ENCODE measurements around the gene DLX1. TPM values are rescaled to one million over a fixed set of nuclear protein-coding genes. Genes with fewer than 3 reads are reported as not detected.

DLX1 gene
- polyA plus RNA-seq, 3 donors = 0.05 TPM; not detected in 2

- Mint-ChIP-seq H3K27ac (peak overlapping the region in 1 of 7 donors; percentile 14), H3K4me3 (peak overlapping the region; percentile 62 to 91), H3K4me1 (peaks cover 77% of the 10 kb centered on the region), H3K36me3 (peaks cover 18 to 32% of the 10 kb centered on the region in 2 donors), H3K9me3 (peaks cover 0 to 75% (median 48%) of the 10 kb centered on the region in 7 donors), H3K27me3 (ENCODE audit: low read depth in 3 of 3) (peaks cover 95 to 98% (median 96%) of the 10 kb centered on the region in 3 donors)
- Histone ChIP-seq H4K20me1 (ENCODE audit: insufficient read depth, low read length) (peaks cover 21% of the 10 kb centered on the region), H3K36me3 (replicated peaks in 1 of 2; ENCODE audit: control insufficient read depth in 1 of 2, insufficient read depth in 2 of 2, low read length in 2 of 2) (no peaks in the 10 kb centered on the region), H3K4me2 (replicated peaks; ENCODE audit: extremely low read depth, low read length, poor library complexity, severe bottlenecking) (peak overlapping the region; percentile 98), H3K4me1 (ENCODE audit: control insufficient read depth in 1 of 2, insufficient read depth in 2 of 2, low read length in 2 of 2) (peaks cover 73 to 77% of the 10 kb centered on the region in 2 donors), H3K9me3 (replicated peaks in 1 of 2; ENCODE audit: control insufficient read depth in 1 of 2, insufficient read depth in 1 of 2, low read length in 2 of 2) (peaks cover 20 to 63% of the 10 kb centered on the region in 2 donors), H3K27me3 (ENCODE audit: control insufficient read depth in 2 of 2, insufficient read depth in 2 of 2, low read length in 2 of 2) (peaks cover 82 to 99% of the 10 kb centered on the region in 2 donors), H3K79me2 (ENCODE audit: insufficient read depth, low read length) (no peaks in the 10 kb centered on the region), H3K9ac (ENCODE audit: insufficient read depth, low read length, poor library complexity, severe bottlenecking) (no peak overlapping the region), H2AFZ (ENCODE audit: insufficient read depth, low read depth, low read length, poor library complexity, severe bottlenecking) (no peak overlapping the region), H3K27ac (ENCODE audit: low read depth in 1 of 2, low read length in 2 of 2) (no peak overlapping the region), H3K4me3 (replicated peaks in 1 of 3; ENCODE audit: low read depth in 2 of 3, low read length in 3 of 3) (peak overlapping the region in 1 of 3 experiments; percentile 81)
- intact Hi-C loops (cut with micrococcal nuclease) = no loop called here
- 6% methylated on average over 33 of the region's 42 CpGs for WGBS (ENCODE audit: insufficient coverage)
- TF ChIP-seq, protein P1, sequence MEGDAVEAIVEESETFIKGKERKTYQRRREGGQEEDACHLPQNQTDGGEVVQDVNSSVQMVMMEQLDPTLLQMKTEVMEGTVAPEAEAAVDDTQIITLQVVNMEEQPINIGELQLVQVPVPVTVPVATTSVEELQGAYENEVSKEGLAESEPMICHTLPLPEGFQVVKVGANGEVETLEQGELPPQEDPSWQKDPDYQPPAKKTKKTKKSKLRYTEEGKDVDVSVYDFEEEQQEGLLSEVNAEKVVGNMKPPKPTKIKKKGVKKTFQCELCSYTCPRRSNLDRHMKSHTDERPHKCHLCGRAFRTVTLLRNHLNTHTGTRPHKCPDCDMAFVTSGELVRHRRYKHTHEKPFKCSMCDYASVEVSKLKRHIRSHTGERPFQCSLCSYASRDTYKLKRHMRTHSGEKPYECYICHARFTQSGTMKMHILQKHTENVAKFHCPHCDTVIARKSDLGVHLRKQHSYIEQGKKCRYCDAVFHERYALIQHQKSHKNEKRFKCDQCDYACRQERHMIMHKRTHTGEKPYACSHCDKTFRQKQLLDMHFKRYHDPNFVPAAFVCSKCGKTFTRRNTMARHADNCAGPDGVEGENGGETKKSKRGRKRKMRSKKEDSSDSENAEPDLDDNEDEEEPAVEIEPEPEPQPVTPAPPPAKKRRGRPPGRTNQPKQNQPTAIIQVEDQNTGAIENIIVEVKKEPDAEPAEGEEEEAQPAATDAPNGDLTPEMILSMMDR (IDR thresholded peaks at IDR 0.05) = no peak
- peak in 1 of 3 donors; percentile 34 for DNase-seq
Observed at GRCh38 chr2:172082944-172083627, 2.2 kb upstream of the DLX1 start.

- intact Hi-C loops (cut with micrococcal nuclease) = loop anchor here in 1 of 2 donors (2.0 kb wide), 1 partner anchor 19 kb away; the partner anchor contains the start of gene DLX2
Observed at GRCh38 chr2:172083628-172084394, 1.5 kb upstream of the DLX1 start.

More at GRCh38 chr2:172083628-172084394, 1.5 kb upstream of the DLX1 start:
- peaks cover 20 to 70% of the 10 kb centered on the region in 2 donors for H3K9me3 ChIP-seq (replicated peaks in 1 of 2; ENCODE audit: control insufficient read depth in 1 of 2, insufficient read depth in 1 of 2, low read length in 2 of 2)
- peak overlapping the region; percentile 80 for H2AFZ ChIP-seq (ENCODE audit: insufficient read depth, low read depth, low read length, poor library complexity, severe bottlenecking)
- H3K36me3 ChIP-seq (replicated peaks in 1 of 2; ENCODE audit: control insufficient read depth in 1 of 2, insufficient read depth in 2 of 2, low read length in 2 of 2) = no peaks in the 10 kb centered on the region
- Mint-ChIP-seq H3K27ac (peak overlapping the region in 2 of 7 donors; percentile 6 to 11), H3K4me1 (peaks cover 84% of the 10 kb centered on the region), H3K27me3 (ENCODE audit: low read depth in 3 of 3) (peaks cover 97 to 100% (median 99%) of the 10 kb centered on the region in 3 donors), H3K4me3 (peak overlapping the region; percentile 82 to 91), H3K9me3 (peaks cover 0 to 82% (median 55%) of the 10 kb centered on the region in 7 donors), H3K36me3 (peaks cover 24 to 39% of the 10 kb centered on the region in 2 donors)
- peak overlapping the region; percentile 38 for H3K9ac ChIP-seq (ENCODE audit: insufficient read depth, low read length, poor library complexity, severe bottlenecking)
- DNase-seq = peak in 1 of 3 donors; percentile 23
- 5% methylated on average over 8 of the region's 23 CpGs for WGBS (ENCODE audit: insufficient coverage)
- no peak overlapping the region for H3K27ac ChIP-seq (ENCODE audit: low read depth in 1 of 2, low read length in 2 of 2)
- TF ChIP-seq, protein P1 (IDR thresholded peaks at IDR 0.05) = no peak
- H3K4me3 ChIP-seq (replicated peaks in 1 of 3; ENCODE audit: low read depth in 2 of 3, low read length in 3 of 3) = peak overlapping the region in 2 of 3 experiments; percentile 53 to 81
- no peaks in the 10 kb centered on the region for H3K79me2 ChIP-seq (ENCODE audit: insufficient read depth, low read length)
- H3K4me2 ChIP-seq (replicated peaks; ENCODE audit: extremely low read depth, low read length, poor library complexity, severe bottlenecking) = peak overlapping the region; percentile 98
- peaks cover 22% of the 10 kb centered on the region for H4K20me1 ChIP-seq (ENCODE audit: insufficient read depth, low read length)
- peaks cover 89 to 100% of the 10 kb centered on the region in 2 donors for H3K27me3 ChIP-seq (ENCODE audit: control insufficient read depth in 2 of 2, insufficient read depth in 2 of 2, low read length in 2 of 2)
- H3K4me1 ChIP-seq (ENCODE audit: control insufficient read depth in 1 of 2, insufficient read depth in 2 of 2, low read length in 2 of 2) = peaks cover 76 to 82% of the 10 kb centered on the region in 2 donors
